Posterior cingulate gyrus (tissue), 11 donors: ENCODE measurements around the gene BTBD9.
A peak's percentile ranks its signal among the peaks of the same experiment; 100 is the strongest.

Source experiments
- DNase-seq, 10 donors: peaks; one replicate each; pipeline versions ENCODE4 v3.0.0 to v3.0.0-alpha.2; 2020 to 2021; ENCODE audit warnings: mixed read lengths in 3 of 10
- intact Hi-C: fragments of 100-400 bp; cut with DNase I; formaldehyde crosslinking; loops from one replicate; pipeline ENCODE4 v1.15.1; 2023

BTBD9 gene

GRCh38 chr6:38272222-38272621 lies 367.5 kb downstream of the BTBD9 start:
- DNase-seq: no peak
- intact Hi-C loops: no loop called here

DNA sequence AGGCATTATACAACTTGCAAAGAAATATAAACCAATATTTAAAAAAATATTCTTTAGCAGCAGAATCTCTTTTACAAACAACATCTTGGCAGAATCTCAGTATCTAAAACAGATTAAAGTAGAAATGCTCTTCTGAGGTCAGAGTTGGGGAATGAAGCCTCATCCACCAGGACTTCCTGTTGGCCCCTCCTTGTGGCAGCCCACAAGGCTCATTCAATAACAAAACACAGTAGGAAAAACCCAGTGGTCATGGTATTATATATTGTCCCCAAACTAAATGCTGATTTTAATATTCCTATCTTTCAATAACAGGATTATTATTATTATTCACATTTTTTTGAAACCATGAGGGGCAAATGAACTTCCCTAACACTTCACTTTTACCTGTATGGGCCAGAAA lies 368.6 kb downstream of the BTBD9 start:
- no peak for DNase-seq
- intact Hi-C loops: no loop called here

DNA sequence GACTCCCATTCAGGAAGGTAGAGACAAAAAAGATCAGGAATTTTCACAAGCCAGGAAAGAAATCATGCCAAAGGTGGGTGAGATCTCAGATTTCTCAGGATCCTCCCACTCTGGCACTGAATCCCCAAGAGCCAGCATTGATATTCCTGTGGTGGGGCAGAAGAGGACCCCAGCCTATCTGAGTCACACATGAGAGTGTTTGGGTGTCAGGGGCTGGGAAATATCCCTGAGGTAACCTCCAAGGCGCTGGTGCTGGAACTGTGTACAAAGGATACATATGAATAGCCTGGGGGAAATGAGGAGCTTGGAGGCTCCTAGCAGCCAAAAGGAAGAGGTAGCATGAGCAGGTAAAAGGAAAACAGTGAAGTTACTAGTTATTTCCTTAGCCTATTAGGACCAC lies 369.4 kb downstream of the BTBD9 start:
- no peak for DNase-seq
- intact Hi-C loops: no loop called here

- no peak for DNase-seq
- intact Hi-C loops: no loop called here
Measured at GRCh38 chr6:38269461-38270172, 370.1 kb downstream of the BTBD9 start.

DNA sequence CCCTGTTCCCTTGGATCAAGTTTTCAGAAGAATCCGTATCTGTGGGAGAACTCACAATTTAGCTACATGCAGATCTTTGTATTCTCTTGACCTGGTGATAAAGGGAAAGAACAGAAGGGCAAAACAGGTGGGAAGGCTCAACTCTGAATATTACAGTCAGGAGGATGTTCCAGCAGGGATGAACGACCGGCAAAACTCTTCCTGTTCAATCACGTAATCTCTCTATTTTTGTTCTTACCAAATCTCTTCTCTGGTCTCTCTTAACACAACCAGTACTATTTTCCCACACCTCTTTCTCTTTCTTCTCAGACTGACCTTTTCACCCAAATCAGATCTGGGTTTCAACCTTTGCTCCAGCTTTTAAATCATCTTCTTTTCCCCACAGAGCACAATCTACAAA lies 371.4 kb downstream of the BTBD9 start:
- intact Hi-C loops: no loop called here
- DNase-seq: no peak

- no peak for DNase-seq
- intact Hi-C loops: no loop called here
Measured at GRCh38 chr6:38266921-38267354, 372.8 kb downstream of the BTBD9 start.

- intact Hi-C loops: no loop called here
Measured at GRCh38 chr6:38264605-38265004, 375.1 kb downstream of the BTBD9 start.

GRCh38 chr6:38262609-38263008 lies 377.1 kb downstream of the BTBD9 start:
- DNase-seq: no peak
- intact Hi-C loops: no loop called here

More at GRCh38 chr6:38264605-38265004, 375.1 kb downstream of the BTBD9 start:
- peak in 1 of 10 donors; percentile 65 for DNase-seq

GRCh38 chr6:38262026-38262425 lies 377.7 kb downstream of the BTBD9 start:
- no peak for DNase-seq
- intact Hi-C loops: no loop called here

DNA sequence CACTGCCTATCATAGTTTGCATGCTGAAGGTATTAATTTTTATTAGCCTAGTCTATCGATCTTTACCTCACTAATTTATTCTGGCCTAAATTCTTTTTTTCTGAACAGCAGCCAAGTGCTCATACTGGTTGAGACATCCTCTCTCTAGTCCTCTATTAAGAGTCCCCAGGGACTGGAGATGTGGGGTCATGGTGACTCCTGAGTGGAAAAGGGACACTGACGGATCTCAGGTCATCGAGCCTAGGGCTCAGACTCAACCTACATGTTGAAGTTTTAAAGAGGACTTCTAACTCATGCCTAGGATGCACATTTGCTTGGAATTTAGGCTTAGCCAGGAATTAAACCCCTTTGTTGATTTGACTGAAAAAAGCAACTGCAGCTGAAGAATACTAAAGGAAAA lies 378.1 kb downstream of the BTBD9 start:
- intact Hi-C loops: no loop called here
- no peak for DNase-seq

GRCh38 chr6:38259736-38260135 lies 380.0 kb downstream of the BTBD9 start:
- no peak for DNase-seq
- intact Hi-C loops: no loop called here

GRCh38 chr6:38248500-38249234 lies 391.1 kb downstream of the BTBD9 start:
- DNase-seq: no peak
- intact Hi-C loops: no loop called here

- DNase-seq: no peak
- intact Hi-C loops: no loop called here
Measured at GRCh38 chr6:38245295-38245694, 394.4 kb downstream of the BTBD9 start.

DNA sequence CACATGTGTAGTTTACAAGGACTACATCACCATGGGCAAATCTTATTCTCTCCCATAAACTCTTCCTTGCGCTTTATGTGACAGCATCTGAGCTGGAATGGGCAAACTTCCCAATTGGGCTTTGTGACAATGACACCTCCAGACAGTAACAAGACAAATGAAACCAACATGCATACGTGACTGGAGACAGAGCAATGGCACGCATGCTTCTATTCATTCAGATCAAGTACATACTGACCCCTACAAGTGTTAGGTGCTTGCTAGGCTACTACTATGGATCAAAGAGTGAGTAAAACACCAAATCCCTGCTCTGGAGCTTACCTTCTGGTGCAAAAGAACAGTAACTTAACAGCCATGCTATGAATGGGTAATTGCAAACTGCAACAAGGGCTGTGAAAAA lies 394.9 kb downstream of the BTBD9 start:
- DNase-seq: no peak
- intact Hi-C loops: no loop called here

GRCh38 chr6:38241200-38241871 lies 398.4 kb downstream of the BTBD9 start:
- no peak for DNase-seq
- intact Hi-C loops: no loop called here

GRCh38 chr6:38239719-38240451 lies 399.8 kb downstream of the BTBD9 start:
- no peak for DNase-seq

GRCh38 chr6:38236631-38237030 lies 403.1 kb downstream of the BTBD9 start:
- intact Hi-C loops: no loop called here
- no peak for DNase-seq

More at GRCh38 chr6:38239719-38240451, 399.8 kb downstream of the BTBD9 start:
- intact Hi-C loops: no loop called here

- intact Hi-C loops: no loop called here
- DNase-seq: no peak
Measured at GRCh38 chr6:38234934-38235682, 404.6 kb downstream of the BTBD9 start.

GRCh38 chr6:38234141-38234540 lies 405.6 kb downstream of the BTBD9 start:
- DNase-seq: no peak
- intact Hi-C loops: no loop called here

GRCh38 chr6:38233161-38233791 lies 406.5 kb downstream of the BTBD9 start:
- intact Hi-C loops: no loop called here
- no peak for DNase-seq
